GM12878 (cell line): ENCODE results near the gene TACC3.

Source experiments
- EP300 ChIP-seq, 2 experiments: fragments of 150-350 bp in 1 of 2; IDR thresholded peaks; 2 replicates each; pipeline ENCODE4 v1.6.1; 2011 to 2012; ENCODE audit warnings: low read depth in 2 of 2, low read length in 2 of 2, borderline replicate concordance in 1 of 2, improper control_type of control experiment in 1 of 2, inconsistent platforms in 1 of 2; ENCODE audit not compliant: control insufficient read depth in 1 of 2
- HDAC6 ChIP-seq: fragments of 200-600 bp; sonication (generic); IDR thresholded peaks from one replicate; pipeline ENCODE4 v1.8.0; 2017; ENCODE audit warnings: antibody characterized with exemption; ENCODE audit not compliant: unreplicated experiment
- KDM1A ChIP-seq: fragments of 200-600 bp; sonication (generic); IDR thresholded peaks from 2 replicates; pipeline ENCODE4 v1.6.1; 2016; ENCODE audit warnings: borderline replicate concordance
- NFYB ChIP-seq: IDR thresholded peaks from 2 replicates; pipeline ENCODE4 v1.6.1; 2011; ENCODE audit warnings: low read depth, mild to moderate bottlenecking, low read length, improper control_type of control experiment, moderate library complexity; ENCODE audit not compliant: insufficient read depth
- PAX8 ChIP-seq: fragments of 450-650 bp; IDR thresholded peaks from 2 replicates; pipeline ENCODE4 v1.6.1; 2017; ENCODE audit warnings: mild to moderate bottlenecking, moderate library complexity
- POLR2A ChIP-seq: IDR thresholded peaks from 2 replicates; pipeline ENCODE4 v1.6.1; 2011; ENCODE audit warnings: low read depth, mild to moderate bottlenecking, low read length
- RAD21 ChIP-seq: IDR thresholded peaks from 2 replicates; pipeline ENCODE4 v1.6.1; 2011; ENCODE audit warnings: mild to moderate bottlenecking, low read depth, low read length, moderate library complexity; ENCODE audit not compliant: insufficient read depth
- SMARCA5 ChIP-seq: fragments of 450-650 bp; IDR thresholded peaks from 2 replicates; pipeline ENCODE4 v1.6.1; 2017; ENCODE audit warnings: mild to moderate bottlenecking
- SREBF2 ChIP-seq: IDR thresholded peaks from 2 replicates; pipeline ENCODE4 v1.6.1; 2012; ENCODE audit warnings: mild to moderate bottlenecking, low read length
- SUZ12 ChIP-seq: fragments of 200-600 bp; sonication (generic); IDR thresholded peaks from one replicate; pipeline ENCODE4 v1.6.1; 2018; ENCODE audit warnings: antibody characterized with exemption, mild to moderate bottlenecking; ENCODE audit not compliant: unreplicated experiment
- ZSCAN29 ChIP-seq: fragments of 450-650 bp; IDR thresholded peaks from 2 replicates; pipeline ENCODE4 v1.6.1; 2017; ENCODE audit warnings: mild to moderate bottlenecking, moderate library complexity
- TF ChIP-seq, protein P1 (sequence below), 3 experiments: IDR thresholded peaks in 2 of 3; conservative IDR thresholded peaks in 1 of 3; 2 replicates each; pipeline ENCODE4 v1.5.1; 2011; ENCODE audit warnings: low read depth in 3 of 3, low read length in 3 of 3, mild to moderate bottlenecking in 3 of 3, control low read depth in 2 of 3, moderate library complexity in 2 of 3, inconsistent platforms in 1 of 3, mixed read lengths in 1 of 3; ENCODE audit not compliant: control insufficient read depth in 2 of 3, insufficient read depth in 1 of 3; ENCODE audit errors: extremely low read depth in 1 of 3
- TF ChIP-seq, protein P2 (sequence below): fragments of 450-650 bp; IDR thresholded peaks from 2 replicates; pipeline ENCODE4 v1.6.1; 2017; ENCODE audit warnings: mild to moderate bottlenecking, low read depth, inconsistent platforms; ENCODE audit not compliant: poor library complexity, severe bottlenecking
- TF ChIP-seq, protein P3 (sequence below): IDR thresholded peaks from 2 replicates; pipeline ENCODE4 v1.6.1; 2012; ENCODE audit warnings: improper control_type of control experiment, low read depth, low read length; ENCODE audit not compliant: insufficient replicate concordance

DNA sequence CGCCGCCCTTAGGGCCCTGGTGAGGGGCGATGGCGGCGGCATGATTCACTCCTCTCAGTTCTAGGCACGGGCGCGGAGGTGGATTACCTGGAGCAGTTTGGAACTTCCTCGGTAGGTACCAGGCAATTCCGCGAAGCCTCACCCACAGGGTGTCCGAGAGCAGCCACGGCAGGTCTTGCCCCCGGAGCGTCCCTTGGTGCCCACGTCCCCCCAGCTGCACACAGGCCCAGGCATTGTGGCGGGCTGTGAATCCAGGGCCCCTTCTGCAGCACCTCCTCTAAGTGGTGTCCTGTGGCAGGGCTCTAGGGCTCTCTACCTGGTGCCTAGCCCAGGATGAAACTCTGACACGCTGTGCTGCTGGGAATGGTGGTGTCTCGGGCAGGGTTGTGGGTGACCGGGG, 13.9 kb downstream of the TACC3 start:
- TF ChIP-seq SREBF2 (no peak), POLR2A (peak; percentile 30; the same call in 1 of the 2 replicates), PAX8 (no peak), HDAC6 (no peak), SMARCA5 (no peak), RAD21 (no peak), EP300 (IDR thresholded peaks at IDR 0.05; ENCODE audit: borderline replicate concordance in 1 of 2, control insufficient read depth in 1 of 2, low read depth in 2 of 2, low read length in 2 of 2) (no peak), SUZ12 (no peak), KDM1A (no peak), NFYB (no peak), ZSCAN29 (no peak)
- TF ChIP-seq, protein P1, sequence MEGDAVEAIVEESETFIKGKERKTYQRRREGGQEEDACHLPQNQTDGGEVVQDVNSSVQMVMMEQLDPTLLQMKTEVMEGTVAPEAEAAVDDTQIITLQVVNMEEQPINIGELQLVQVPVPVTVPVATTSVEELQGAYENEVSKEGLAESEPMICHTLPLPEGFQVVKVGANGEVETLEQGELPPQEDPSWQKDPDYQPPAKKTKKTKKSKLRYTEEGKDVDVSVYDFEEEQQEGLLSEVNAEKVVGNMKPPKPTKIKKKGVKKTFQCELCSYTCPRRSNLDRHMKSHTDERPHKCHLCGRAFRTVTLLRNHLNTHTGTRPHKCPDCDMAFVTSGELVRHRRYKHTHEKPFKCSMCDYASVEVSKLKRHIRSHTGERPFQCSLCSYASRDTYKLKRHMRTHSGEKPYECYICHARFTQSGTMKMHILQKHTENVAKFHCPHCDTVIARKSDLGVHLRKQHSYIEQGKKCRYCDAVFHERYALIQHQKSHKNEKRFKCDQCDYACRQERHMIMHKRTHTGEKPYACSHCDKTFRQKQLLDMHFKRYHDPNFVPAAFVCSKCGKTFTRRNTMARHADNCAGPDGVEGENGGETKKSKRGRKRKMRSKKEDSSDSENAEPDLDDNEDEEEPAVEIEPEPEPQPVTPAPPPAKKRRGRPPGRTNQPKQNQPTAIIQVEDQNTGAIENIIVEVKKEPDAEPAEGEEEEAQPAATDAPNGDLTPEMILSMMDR (IDR thresholded peaks at IDR 0.05 in 2 of 3, conservative IDR thresholded peaks at IDR 0.05 in 1 of 3; ENCODE audit: control insufficient read depth in 2 of 3, extremely low read depth in 1 of 3, insufficient read depth in 1 of 3, low read depth in 3 of 3, low read length in 3 of 3), result no peak
- TF ChIP-seq, protein P2, sequence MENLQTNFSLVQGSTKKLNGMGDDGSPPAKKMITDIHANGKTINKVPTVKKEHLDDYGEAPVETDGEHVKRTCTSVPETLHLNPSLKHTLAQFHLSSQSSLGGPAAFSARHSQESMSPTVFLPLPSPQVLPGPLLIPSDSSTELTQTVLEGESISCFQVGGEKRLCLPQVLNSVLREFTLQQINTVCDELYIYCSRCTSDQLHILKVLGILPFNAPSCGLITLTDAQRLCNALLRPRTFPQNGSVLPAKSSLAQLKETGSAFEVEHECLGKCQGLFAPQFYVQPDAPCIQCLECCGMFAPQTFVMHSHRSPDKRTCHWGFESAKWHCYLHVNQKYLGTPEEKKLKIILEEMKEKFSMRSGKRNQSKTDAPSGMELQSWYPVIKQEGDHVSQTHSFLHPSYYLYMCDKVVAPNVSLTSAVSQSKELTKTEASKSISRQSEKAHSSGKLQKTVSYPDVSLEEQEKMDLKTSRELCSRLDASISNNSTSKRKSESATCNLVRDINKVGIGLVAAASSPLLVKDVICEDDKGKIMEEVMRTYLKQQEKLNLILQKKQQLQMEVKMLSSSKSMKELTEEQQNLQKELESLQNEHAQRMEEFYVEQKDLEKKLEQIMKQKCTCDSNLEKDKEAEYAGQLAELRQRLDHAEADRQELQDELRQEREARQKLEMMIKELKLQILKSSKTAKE, result no peak
- TF ChIP-seq, protein P3, sequence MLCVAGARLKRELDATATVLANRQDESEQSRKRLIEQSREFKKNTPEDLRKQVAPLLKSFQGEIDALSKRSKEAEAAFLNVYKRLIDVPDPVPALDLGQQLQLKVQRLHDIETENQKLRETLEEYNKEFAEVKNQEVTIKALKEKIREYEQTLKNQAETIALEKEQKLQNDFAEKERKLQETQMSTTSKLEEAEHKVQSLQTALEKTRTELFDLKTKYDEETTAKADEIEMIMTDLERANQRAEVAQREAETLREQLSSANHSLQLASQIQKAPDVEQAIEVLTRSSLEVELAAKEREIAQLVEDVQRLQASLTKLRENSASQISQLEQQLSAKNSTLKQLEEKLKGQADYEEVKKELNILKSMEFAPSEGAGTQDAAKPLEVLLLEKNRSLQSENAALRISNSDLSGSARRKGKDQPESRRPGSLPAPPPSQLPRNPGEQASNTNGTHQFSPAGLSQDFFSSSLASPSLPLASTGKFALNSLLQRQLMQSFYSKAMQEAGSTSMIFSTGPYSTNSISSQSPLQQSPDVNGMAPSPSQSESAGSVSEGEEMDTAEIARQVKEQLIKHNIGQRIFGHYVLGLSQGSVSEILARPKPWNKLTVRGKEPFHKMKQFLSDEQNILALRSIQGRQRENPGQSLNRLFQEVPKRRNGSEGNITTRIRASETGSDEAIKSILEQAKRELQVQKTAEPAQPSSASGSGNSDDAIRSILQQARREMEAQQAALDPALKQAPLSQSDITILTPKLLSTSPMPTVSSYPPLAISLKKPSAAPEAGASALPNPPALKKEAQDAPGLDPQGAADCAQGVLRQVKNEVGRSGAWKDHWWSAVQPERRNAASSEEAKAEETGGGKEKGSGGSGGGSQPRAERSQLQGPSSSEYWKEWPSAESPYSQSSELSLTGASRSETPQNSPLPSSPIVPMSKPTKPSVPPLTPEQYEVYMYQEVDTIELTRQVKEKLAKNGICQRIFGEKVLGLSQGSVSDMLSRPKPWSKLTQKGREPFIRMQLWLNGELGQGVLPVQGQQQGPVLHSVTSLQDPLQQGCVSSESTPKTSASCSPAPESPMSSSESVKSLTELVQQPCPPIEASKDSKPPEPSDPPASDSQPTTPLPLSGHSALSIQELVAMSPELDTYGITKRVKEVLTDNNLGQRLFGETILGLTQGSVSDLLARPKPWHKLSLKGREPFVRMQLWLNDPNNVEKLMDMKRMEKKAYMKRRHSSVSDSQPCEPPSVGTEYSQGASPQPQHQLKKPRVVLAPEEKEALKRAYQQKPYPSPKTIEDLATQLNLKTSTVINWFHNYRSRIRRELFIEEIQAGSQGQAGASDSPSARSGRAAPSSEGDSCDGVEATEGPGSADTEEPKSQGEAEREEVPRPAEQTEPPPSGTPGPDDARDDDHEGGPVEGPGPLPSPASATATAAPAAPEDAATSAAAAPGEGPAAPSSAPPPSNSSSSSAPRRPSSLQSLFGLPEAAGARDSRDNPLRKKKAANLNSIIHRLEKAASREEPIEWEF, result no peak
